ENCODE data around the gene OBP2A.
"Not testable (repeated sequence)": the region's sequence is repeated elsewhere in the genome, so short reads cannot be mapped to it uniquely, and the experiment has no call there.

Gene OBP2A

DNA sequence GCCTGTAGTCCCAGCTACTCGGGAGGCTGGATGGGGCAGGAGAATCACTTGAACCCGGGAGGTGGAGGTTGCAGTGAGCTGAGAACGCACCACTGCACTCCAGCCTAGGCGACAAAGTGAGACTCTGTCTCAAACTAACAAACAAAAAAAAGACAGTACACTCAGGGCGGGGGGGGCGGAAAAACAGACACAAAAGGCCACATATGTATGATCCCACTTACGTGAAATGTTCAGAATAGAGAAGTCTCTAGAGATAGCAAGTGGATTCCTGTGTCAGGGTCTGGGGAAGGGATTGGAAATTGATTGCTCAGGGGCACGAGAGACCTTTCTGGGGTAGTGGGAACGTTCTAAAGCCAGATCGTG is 33.7 kb upstream of the OBP2A start:
- DNase-seq (ENCODE audit: low spot score): no peak

DNA sequence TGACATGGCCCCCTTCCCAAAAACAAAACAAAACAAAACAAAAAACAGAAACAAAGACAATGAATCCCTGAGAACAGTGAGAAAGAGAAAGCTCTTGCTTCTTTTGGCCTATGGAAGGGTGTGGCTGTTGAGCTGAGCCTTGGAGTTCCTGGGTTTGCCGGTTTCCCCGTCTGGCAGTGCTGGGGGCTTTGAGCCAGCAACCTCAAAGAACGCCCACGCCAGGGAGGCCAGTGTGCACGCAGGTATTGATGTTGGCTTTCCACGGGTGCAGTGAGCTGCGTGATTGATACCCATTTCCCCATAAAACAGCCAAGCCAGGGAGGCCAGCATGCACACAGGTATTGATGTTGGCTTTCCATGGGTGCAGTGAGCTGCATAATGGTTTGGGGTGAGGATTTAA is 33.0 kb upstream of the OBP2A start:
- no peak for DNase-seq (ENCODE audit: low spot score)

DNA sequence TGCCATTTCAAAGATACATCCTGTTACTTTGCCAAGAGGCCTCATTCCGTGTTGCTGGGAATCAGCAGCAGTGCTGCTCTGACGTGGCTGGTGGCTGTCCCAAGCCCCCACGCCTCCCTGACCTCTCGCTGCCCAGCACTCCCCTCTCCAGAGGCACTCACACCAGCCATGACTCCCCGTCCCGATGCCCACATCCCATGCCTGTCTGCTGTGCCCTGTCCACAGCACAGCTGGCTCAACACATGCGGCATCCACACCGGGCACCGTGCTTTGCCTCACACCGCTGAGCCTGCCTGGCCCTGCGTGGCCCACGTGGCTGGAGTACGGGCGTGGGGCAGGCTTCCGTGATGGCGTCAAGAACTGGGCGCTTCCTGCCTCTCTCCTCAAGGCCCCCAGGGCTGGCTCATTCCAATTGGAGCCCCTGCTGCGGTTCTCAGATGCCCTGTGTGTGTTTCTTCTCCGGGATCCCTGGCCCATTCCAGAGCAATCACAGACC is 32.5 kb upstream of the OBP2A start:
- no peak for DNase-seq (ENCODE audit: low spot score)

DNA sequence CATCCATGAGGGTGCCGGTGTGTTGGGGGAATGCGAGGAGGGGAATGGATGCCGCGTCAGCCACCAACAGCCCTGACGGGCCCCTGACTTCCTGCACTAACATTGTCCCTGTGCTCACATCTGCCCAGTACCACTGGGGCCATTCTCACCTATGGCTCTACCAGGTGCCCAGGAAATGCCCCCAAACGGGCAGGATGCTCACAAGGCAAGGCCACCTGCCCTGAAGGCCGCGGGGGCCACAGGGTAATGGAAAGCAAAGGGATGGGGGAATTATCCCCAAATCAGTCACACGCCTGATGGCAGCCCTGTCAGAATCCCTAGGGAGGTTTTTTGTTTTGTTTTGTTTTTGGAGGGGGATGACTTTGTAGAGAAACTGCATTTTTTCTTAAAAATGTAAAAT is 32.0 kb upstream of the OBP2A start:
- not testable (repeated sequence) for DNase-seq (ENCODE audit: low spot score)

DNA sequence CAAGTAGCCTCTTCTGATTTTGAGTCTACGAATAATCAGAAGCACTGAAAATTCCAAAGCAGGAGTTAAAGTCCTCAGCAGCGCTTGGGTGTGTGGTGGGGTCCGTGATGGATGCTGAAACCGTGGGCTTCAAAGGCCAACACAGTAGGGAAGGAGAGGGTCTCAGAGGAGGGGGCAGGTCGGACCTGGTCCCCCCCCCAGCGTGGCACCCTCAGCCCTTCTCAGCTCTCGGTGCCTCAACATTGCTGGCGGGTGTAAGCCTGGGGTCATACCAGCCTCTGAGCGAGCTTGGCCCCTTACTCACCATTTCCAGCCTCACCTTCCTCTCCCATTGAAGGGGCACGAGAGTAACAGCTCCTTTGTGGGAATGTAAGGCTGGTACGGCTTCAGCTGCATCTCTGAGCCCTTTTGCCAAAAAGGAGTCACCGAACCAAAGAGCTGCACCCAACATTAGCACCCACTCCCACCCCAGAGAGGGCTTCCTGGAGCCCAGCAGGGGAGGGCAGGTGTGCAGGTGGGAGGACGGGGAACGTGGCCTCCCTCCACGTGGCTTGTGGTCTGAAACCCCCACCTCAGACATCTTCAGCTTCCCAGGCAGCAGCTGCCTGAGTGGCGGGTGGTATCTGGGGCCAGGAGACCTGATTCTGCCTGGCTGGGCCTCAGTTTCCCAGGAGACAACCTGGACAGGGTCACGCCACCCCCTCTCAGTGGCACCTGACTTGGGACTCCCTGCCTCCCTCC is 31.4 kb upstream of the OBP2A start:
- no peak for DNase-seq (ENCODE audit: low spot score)

DNA sequence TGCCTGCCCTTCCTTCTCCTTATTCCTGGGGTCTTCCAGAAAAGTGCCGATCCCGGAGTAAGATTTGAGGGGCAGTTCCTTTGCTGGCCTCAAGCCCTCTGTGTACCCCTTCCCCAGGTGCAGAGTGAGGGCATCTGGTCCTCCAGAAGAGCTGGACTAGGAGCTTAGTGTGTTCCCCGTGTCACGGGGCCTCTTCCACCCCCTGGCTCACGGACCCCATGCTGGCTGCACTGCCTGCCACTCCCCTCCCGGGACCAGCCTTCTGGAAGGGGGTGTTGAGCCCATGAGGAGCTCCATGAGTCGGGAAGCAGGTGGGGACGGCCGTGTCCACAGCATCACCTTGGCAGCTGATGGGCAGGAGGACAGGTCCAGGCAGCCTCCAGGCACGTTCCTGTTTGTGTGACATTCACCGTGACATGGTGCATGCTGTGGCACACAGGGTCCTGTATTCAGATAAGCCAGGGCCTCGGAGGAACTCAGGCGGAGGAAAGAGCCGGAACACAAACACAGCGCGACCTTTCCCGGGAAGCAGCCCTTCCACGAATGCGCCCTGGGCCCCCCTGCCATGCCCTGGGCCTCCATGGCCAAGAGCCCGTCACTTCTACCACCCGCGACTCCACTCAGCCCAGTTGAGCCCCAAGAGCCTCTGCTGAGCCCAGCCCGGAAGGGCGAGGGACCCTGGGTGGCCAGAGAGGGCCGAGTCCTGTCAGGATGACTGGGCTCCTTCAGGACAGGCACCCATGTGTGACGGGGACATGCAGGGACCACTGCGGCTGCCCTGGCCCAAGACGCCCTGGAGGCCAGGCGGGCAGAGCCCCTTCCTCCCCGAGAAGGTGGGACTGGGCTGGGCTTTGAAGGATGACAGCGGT is 30.6 kb upstream of the OBP2A start:
- DNase-seq (ENCODE audit: low spot score): no peak

DNA sequence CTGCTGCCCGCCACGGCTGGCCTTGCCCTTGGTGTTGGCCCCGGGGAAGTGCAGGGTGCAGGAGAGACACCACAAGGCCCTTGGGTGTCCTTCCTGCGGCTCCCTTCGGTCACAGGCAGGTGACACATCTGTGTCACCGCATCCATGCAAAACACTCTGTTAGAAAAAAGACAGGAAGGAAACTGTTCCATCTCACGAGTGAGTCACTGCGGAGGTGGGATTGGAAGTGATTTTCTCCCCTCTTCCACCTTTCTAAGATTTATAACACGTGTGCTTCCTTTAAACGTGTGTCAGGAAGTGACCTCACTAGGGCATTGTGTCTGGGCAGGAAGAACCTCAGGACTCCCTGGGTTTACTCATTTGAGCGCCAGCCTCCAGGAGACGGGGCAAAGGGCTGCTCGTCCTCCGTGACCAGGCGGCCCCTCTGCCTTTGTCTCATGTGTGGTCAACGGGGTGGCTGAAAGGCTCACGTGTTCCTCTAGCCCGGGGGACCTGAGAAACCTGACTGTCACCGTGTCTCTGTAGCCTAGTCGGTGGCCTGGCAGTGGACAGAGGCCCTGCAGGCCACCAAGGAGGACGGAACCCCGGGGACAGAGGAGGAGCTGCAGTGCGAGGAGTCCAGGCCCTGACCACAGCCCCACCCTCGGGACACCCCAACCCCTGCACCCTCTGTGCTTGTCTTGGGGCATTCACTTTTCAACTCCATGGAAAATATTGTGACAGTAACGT is 29.6 kb upstream of the OBP2A start:
- no peak for DNase-seq (ENCODE audit: low spot score)

DNA sequence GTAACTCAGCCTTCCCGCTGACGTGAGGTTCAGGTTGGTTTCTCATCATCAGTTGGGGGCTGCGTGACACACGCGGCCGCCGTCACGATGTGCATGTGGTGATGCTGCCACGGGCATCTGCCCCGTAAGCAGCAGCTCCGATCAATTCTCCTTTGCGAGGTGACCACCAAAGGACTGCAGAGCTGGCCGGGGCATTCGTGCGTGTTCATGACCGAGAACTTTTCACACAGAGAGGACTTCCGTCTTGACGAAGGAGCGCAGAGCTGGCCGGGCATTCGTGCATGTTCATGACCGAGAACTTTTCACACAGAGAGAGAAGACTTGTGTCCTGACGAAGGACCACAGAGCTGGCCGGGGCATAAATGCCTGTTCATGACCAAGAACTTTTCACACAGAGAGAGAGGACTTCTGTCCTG is 28.5 kb upstream of the OBP2A start:
- no peak for DNase-seq (ENCODE audit: low spot score)

DNA sequence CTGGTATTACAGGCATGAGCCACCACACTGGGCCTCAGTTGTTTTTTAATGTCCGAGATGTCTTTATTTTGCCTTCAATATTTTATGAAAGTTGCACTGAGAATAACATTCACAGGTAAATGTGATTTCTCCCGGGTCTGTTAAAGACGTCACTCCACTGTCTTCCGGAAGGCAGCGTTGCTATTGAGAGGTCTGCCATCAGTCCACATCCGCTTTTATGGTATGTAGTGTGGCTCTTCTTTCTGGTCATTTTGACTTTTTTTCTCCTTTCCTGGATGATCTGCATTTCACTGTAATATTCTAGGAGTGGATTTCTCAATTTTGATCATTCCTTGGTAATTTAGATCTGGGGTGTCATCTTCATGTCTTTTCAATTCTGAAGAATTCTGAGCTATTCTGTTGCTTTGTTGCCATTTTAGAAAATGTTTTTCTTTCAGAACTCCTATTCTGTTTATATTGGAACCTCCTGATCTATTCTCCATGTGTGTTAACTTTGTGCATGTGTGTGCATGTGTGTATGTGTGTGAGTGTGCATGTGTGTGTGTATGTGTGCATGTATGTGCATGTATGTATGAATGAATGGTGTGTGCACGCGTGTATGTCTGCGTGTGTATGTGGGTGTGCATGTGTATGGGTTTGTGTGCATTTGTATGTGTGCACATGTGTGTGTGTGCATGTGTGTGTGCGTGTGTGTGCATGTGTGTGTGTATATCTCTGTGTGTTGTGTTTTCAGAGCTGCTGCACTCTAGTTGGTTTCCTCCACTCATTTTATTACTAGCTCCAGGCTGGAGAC is 26.6 kb upstream of the OBP2A start:
- DNase-seq (ENCODE audit: low spot score): no peak

DNA sequence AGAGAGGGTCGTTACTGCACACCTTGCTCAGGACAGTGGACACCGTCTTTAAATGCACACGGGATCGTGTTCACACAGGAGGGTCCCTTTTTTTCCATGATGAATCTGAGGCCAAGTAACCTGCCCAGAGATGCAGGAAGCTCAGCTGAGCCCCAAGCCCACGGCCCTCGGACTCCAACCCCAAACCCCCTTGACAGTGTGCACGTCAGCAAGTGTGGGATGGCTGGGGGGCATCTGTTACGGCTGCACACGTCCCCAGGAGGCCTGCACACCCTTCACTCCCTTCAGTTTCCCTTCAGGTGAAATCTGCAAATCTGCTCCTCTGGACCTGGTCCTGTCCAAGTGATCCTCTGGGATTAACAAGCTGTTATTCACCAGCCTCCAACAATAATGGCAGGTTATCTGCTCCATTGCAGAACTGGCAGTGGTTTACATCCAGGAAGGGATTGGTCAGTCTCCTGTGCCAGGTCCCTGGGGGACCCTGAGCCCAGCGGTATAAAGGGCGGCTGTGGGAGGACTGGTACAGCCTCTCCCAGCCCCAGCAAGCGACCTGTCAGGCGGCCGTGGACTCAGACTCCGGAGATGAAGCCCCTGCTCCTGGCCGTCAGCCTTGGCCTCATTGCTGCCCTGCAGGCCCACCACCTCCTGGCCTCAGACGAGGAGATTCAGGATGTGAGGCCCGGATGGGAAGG is 24.9 kb upstream of the OBP2A start, which contains the start of gene LCN1:
LCN1 (plus strand) TSS at position 525 of the 692 bp plus-strand sequence; CDS start at position 583, 58 bp downstream.
- no peak for DNase-seq (ENCODE audit: low spot score)

DNA sequence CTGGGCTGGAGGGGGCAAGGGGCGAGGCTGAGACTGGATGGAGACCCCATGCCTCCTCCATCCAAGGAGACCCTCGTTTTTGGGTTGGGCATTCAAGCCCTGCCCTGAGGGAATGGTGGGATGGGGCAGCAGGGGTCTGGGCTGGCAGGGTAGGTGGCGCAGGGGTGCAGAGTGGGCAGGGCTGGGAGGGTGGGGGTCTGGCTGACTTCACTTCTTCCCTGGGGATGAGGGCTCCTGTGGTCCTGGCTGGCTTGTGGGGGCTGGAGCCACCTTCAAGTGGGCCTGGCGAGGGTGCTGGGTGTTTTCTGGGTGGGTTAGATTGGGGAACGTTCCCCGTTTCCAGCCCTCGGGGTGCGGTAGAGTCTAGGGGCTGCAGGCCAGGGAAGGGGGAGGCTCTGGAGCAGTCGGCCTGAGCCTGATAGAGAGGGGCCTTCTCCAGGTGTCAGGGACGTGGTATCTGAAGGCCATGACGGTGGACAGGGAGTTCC is 24.3 kb upstream of the OBP2A start:
- no peak for DNase-seq (ENCODE audit: low spot score)

DNA sequence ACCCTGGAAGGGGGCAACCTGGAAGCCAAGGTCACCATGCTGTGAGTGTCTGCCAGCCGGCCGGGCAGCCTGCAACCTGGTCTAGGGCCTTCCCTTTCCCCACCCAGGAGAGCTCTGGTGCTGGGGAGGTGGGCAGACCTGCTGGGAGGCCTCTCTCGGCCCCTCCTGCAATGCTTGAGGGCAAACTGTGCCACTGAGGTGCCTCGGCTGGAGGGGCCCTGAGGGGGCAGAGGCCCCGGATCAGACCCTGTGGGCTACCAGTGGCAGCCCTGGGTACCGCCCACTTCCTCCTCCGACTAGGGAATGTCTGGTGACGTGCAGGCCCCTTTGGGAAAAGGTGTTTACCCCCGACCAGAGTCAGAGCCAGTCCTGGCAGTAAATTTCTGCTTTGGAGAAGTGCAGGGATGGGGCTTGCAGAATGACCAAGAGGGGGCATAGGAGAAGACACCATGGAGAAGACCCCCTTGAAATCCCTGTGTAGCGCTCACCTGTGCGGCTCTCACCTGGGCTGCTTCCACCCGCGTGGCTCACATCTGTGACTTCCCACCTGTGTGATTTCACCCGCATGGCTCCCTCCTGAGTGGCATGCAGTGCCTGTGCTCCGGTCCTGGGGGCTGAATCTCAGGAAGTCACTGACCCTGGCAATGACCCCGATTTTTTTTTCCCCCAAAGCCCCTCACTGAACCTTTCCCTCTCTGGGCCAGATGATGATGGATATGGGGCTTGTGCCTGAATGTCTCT is 23.6 kb upstream of the OBP2A start:
- no peak for DNase-seq (ENCODE audit: low spot score)

DNA sequence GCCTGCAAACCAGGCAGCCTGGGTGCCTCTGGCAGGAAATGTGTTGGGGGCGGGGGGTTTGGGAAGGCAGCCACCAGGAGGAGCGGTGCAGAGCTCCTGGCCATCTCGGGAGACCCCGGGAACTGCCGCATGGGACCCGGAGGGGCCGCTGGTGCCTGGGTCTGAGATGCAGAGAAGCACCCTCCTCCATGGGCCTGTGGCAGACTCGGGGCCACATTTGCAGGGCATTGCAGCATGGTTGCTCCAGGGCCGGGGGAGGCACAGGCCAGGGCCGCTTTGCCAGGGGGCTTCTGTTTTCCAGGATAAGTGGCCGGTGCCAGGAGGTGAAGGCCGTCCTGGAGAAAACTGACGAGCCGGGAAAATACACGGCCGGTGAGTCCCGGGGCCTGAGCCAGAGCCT is 23.0 kb upstream of the OBP2A start:
- DNase-seq (ENCODE audit: low spot score): no peak

DNA sequence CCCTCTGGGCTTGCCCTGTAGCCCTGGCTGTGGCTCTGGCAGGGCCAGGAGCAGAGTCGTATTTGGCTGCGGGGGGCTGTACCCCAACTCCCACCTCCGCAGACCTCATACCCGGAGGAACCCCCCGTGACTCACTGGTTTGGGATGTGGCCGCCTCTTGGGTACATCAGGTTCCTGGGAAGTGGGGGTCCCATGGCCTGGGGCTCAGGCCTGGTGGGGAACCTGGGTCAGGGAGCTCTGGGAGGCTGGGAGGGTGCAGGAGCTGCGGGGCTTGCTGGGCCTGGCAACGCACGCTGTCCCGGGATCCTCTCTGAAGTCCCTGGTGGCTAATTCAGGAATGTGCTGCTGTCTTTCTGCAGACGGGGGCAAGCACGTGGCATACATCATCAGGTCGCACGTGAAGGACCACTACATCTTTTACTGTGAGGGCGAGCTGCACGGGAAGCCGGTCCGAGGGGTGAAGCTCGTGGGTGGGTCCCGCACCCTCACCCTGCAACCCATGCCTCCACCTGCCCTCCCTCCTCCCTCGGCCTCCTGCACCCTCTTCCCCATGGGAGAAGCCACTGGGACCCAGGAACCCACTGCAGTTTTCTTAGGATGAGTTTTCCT is 22.3 kb upstream of the OBP2A start:
- DNase-seq (ENCODE audit: low spot score): no peak

DNA sequence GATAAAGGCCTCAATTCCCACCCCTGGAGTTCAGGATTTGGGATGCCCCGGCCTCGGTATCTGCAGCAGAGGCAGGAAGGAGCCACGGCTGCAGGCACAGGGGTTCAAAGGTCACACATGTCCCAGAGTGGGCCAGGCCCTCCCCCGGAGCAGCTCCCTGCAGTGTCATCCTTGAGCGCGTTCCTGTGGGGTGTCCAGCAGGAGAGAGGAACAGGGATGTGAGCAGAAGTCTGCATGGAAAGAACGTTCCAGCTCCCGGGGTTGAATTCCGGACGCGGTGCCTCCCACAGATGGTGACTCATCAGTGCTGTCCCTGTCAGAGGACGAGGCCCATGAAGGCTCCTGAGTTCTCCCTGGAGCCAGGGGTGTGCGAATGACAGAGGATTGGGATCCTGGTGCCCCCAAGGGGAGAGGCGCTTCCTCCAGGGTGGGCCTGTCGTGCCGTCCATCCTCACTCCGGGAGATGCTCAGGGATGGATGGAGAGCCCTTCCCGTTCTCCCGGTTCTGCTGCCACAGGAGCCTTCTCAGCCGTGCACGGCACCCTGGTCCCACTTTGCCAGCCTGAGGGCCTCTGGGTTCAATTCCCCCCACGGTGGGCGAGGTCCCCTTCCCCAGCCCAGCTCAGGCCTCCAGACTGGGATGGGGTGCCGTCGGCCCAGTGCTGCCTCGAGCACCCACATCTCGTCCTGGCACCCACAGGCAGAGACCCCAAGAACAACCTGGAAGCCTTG is 21.6 kb upstream of the OBP2A start:
- no peak for DNase-seq (ENCODE audit: low spot score)

DNA sequence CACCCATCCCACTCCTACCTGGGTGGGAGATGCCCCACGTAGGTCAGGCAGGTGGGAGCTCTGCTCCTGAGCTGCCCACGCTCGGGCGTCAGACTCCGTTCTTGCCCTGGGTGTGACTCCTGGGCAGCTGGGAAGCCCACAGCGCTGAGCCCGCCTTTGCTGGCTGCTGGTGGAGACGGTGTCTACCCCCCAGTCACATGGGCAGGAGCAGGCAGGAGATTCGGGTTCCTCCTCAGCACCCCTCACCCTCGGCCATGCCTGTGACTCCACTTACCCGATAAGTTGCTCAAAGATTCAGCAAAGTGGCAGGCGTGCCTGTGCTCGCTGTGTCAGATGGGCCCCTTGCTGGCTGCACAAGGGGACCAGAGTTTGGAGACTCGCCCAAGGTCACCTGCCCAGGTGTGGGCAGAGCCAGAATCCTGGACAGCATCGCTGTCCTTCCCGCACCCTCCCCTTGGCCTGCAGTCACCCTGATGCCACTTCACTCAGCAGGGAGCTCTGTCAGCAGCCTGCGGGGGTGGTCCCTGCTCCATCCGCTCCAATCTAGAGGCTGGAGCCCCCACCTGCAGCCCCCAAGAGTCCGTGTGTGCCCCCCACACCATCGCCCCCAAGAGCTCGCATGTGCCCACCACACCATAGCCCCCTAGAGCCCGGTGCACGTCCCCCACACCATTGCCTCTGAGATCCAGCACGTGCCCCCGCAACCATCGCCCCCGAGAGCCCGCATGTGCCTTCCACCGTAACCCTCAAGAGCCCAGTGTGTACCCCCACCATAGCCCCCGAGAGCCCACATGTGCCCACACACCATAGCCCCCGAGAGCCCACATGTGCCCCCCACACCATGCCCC is 20.5 kb upstream of the OBP2A start:
- no peak for DNase-seq (ENCODE audit: low spot score)

DNA sequence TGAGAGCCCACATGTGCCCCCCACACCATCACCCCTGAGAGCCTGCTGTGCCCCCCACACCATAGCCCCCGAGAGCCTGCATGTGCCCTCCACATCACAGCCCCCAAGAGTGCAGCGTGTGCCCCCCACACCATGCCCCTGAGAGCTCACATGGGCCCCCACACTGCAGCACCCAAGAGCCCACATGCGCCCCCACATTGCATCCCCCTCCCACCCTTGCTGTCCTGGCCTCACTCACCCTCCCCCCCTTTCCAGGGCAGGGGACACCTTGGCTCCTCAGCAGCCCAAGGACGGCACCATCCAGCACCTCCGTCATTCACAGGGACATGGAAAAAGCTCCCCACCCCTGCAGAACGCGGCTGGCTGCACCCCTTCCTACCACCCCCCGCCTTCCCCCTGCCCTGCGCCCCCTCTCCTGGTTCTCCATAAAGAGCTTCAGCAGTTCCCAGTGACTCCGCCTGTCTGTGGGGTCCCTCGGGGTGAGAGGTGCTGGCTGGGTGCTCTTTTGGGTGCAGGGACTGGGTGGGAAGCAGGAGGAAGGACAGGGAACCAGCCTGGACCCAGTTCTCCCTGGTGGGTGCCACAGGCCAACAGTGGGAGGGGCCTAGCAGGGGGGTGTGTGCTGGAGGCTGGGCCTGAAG is 19.7 kb upstream of the OBP2A start:
- DNase-seq (ENCODE audit: low spot score): no peak
